Limb (tissue), 2 donors: ENCODE results near the gene CLEC16A.

Experiments
- DNase-seq, 2 donors: peaks; one replicate each; pipeline ENCODE4 v3.0.0-alpha.2; 2016; ENCODE audit errors: extremely low spot score in 2 of 2

CLEC16A gene

DNA sequence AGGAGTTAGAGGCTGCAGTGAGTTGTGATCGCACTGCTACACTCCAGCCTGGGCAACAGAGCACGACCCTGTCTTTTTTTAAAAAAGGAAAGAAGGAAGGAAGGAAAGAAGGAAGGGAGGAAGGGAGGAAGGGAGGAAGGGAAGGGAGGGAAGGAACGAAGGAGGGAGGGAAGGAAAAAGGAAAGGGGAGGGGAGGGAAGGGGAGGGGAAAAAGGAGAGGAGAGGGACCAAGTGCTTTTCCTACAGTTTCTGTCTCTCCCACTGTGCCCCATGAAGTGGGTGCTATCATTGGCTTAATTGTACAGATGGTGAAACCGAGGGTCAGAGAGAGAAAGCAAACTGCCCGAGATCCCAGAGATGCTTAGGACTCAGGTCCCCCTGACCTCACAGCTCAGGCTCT, 254.0 kb downstream of the CLEC16A start:
- no peak for DNase-seq

DNA sequence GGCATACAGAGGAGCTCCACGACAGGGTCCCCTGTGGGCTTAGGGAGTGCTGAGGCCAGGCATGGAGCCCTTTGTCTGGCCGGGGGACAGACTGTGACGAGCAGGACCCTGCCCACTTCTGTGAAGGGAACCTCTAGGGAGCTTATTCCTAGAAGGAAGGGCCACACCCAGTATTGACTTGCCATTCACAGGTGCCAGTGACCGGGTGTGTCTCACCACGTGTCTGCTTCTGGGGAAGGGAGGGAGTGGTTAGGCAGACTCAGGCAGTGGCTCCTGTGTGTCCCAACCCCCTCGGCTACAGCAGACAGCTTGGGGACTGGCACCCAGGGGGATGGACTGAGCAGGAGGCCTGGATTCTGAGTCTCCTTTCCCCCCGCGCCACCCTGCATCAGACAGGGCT, 254.5 kb downstream of the CLEC16A start:
- no peak for DNase-seq

DNA sequence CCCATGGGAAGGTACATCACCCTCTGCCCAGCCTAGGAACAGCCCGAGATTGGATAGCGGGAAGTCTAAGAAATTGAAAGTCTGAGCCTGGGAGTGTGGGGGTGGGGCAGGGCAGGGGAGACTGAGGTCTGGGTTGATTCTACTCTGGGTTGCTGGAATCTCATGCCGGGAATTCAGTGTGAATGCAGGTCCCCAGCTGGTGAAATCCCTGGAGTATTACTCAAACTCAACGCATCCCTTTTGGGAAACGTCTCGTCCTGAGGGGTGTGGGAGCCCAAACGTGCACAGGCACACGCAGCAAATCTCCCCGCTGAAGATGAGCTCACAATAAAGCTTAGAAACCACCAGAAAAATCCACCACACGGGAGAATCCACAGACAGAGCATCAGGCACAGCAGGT, 256.2 kb downstream of the CLEC16A start:
- DNase-seq = no peak

DNA sequence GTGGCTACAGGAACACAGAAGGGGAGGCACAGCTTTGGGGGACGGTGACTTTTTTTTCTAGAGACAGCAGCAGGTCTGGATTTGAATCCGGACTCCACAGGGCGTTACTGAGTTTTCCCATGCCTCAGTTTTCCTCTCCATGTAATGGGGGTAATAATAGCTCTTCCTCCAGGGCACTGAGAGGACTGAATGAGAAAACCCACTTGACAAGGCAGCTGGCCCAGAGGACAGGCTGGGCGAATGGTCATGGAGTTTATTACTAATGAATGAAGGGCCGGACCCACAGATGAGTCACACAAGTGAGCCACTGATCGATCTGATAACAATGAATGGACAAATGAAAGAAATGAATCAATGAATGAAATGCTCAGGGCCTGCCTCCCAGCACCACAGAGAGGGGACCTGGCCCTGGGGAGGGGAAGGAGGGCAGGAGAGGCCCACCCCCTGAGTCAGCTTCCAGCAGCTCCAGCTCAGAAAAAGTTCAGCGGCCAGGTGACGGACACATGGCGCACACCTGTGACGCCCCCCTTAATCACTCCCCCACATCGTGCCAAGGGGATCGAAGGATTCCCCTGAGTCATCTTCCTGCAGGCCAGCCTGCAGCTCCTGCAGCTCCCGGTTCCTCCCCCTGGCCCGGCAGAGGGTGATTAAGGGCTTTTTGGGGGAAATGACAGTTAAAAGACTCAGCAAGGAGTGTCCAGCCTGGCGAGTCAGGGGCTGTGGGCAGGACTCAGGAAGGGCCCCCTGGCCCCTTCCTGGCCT, 257.3 kb downstream of the CLEC16A start:
- no peak for DNase-seq

DNA sequence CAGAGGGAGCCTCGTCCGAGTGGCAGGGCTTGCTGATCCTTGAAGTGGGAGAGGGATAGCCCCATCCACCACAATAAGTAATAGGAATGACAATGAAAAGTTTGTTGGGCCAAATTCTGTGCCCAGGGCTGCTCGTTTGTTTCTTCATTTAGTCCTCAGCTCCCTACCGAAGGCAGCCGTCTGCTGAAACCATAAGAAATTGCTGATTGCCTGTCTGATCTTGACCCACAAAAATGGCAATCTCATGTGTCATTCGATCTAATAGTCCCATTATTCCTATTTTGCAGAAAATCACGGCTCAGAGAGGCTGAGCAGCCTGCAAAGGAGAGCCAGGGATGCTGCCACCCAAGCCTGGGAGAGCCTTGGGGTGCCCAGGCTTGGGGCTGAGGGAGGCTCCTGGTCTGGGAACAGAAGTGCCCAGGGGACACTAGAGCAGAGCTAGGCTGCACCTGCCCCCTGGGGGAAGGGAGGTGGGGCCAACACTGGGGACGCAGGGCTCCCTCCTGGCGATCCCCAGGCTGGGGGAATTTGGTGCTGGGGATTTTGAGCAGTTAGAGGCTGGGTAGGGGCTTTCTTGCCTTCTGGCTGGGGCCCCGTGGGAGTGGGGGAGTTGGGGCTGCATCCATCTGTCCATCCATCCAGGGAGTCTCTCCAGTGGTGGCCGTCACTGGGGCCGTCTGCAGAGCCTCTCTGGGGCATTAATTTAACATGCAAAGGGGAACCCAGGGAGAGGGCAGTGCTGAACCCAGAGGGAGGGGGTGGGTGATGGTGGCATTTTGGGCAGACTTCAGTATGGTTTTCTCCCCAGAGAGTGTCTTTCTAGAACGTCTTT, 258.1 kb downstream of the CLEC16A start:
- DNase-seq = no peak

DNA sequence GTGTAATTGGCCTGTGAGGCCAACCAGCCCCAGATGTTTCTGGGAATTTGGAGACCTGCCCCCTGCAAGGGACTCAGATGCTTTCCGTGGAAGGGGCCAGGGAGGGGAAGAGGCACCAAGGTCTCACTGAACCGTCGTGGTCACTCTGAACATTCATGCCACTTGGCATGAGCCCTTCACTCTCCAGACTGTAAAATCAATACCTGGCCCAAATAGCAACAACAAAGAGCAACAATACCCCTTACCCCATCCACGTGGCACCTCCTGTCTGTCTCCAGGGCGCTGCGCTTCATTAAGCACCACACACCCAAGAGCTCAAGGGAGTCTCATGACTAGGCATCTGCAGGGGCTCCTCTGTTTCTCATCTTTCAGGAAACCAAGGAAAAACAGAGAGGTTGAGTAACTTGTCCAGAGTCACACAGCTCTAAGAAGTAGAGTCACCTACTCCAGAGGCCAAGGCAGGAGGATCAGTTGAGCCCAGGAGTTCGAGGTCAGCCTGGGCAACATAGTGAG, 258.8 kb downstream of the CLEC16A start:
- DNase-seq = no peak

DNA sequence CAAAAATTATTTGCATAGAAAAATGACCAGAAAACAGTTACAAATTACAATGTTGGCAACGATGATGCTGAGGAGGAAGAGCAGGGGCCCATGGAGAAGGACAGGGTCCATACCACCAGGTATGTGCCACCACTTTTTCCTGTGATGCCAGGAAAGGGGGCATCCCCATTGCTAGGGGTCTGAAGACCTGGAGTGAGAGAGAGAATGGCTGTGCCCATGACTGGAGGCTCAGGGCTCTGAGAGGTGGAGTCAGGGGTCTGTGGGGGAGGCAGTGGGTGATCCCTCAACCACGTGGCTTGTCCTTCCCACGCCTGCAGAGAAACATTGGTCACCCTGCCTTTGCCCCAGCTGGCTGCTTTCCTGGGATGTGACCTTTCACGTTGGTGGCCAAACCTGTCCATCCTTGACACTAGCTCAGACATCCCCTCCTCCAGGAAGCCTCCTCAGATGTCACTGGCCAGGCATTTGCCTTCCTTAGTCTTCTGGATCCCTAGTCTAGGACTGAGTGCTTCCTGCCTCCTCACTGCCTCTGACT, 260.2 kb downstream of the CLEC16A start:
- DNase-seq = no peak

DNA sequence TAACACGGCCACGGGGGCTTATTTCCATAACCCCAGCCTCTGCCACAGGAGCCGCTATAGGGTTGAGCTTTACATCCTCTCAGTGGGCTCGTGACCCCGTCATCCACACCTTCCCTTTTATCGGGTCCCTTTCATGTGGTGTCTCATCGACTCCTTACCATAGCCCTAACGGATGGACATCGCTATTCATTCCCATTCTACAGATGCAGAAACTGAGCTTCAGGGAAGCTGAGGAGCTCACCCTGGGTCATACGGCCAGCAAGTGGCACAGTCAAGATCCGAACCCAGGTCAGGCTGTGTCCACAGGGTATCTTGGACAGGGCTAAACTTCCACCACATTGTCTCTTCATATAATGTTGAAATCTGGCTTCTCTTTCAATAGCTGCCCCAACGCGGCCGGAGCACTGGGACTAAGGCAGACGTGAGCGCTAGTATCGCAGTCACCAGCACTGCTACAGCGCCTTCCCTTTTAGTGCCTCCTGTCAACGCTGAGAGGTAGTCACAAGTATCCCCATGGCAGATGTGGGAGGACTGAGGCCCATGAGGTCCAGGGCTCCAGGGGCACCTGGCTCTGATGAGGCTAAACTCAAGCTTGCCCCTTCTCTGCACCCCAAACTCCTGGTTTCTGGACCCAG, 260.8 kb downstream of the CLEC16A start:
- DNase-seq = no peak

DNA sequence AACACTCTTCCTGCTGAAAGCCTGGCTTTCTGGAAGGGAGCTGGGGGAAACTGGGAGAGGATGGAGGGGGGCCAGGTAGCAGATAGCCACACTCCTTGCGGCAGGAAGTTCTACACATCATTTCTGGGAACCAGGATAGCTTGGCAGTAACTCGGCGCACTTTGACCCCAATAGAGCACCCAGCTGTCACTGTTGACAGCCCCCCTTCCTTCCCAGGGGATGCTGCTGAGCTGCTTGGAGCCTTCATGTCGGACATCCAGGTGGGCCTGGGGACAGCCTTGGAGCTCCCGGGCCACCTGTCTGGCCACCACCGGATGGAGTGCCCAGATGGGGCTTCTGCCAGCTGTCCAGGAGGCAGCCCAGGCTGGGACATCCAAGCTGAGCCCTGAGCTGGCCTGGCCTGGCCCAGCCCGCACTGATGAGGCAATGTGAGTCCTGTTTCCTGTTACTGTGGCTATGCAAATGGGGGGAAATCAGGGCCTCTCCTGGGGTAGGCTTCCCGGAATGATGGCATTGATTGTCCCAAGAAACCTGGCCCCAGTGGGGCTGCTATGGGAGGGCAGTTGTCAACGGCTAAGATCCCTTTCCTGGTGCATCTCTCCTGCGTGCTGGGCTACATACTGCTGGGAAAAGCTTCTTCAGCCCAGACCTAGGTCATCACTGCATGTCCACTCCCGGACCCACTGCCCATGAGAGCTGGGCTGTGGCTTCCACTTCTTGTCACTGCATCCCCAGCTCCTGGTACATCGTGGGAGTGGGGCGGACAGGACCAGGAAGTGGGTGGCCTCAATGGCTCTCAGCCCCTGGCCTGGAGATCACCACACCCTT, 261.6 kb downstream of the CLEC16A start:
- DNase-seq = no peak

DNA sequence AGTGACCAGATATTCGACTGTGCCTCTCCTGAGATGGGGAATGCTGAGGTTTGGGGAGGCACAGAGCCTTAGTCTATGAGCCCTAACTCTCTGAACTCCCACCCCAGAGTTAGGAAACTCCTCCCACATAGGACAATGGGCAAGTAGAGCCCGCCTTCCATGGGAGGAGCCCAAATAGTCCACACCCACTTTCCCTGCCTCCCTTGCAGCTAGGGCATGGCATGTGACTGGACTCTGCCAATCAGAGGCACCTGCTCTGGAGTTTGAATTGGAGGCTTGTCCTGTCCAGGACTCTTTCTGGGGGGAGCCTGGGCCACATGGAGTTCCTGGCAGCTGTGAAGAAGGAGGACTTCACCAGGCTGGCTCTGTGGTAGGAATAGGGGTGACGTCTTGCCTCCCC, 263.3 kb downstream of the CLEC16A start:
- DNase-seq = no peak

DNA sequence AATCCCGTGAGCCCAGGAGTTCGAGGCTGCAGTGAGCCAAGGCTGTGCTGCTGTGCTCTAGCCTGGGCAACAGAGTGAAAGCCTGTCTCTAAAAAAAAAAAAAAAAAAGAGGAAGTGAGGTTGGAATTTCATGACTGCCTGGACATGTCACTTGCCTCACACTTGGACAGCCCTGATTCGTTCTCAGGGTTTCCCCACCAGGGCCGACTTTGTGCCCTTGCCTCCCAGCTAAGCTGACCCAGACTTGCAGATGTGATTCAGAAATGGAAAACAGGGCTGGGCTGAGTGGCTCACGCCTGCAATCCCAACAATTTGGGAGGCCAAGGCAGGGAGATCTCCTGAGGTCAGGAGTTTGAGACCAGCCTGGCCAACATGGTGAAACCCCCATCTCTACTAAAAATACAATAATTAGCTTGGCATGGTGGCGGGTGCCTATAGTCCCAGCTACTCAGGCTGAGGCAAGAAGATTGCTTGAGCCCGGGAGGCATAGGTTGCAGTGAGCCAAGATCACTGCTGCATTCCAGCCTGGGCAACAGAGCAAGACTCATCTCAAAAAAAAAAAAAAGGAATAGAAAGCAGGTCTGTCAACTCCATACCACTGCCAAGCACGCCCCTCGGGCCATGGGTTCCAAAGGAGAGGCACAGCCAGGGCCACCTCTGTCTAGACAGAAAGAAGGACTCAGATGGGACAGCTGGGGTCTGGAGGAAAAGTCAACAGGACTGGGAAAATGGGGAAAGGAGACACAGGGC, 264.7 kb downstream of the CLEC16A start:
- no peak for DNase-seq

DNA sequence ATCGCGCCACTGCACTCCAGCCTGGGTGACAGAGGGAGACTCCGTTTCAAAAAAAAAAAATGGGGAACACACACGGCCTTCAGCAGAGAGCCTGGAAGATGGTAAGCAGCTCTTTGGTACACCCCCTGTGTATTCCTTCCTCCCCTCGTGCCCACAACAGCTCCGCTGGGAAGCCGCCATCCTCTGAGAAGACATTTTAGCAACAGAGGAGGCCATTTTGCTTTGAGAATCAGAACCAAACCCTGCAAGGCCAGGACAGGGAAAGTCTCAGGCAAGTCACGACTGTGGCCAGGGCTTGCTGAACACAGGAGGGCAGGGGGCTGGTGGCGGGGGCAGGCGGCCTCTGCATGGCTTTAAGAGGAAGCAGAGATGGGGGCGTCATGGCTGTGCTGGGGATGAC, 265.9 kb downstream of the CLEC16A start:
- no peak for DNase-seq

DNA sequence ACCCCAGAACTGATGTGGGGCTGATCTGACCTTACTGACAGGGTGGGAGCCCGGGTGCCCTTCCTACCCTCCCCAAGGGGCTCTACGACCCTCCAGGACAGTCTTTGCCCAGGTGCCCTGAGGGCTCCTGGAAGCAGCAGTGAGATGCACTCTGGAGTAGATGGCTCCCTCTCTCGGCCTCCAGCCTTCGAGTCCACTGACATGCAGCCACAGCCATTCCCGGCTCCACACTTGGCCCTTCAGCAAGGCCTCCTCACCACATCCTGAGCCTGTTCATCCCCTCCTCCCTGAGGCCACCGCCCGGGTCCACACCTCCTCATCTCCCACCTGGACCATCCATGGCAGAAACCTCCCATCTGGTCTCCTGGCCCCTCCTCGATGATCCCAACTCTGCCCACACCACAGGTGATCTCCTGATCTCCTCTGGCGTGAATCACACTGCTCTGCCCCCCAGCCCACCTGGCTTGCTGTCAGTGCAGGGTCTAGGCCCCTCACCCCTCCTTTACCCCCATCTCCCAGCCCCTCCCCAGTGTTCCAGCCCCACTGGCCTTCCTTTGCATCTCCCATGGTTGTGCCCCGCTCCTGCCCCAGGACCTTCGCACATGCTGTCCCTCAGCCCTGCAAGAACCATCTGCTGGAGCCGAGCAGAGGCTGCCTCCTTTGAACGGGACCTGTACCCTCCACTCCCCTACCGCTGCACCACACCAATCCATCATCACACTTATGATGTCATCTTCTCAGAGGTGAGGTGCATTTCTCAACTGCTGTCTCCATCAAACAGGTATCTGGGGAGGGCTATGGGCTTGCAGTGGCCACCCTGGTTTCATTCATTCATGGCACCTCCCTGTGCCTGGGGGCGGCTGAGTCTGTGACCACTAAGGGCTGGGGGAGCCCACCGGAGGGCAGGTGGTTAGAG, 267.0 kb downstream of the CLEC16A start:
- DNase-seq = no peak

DNA sequence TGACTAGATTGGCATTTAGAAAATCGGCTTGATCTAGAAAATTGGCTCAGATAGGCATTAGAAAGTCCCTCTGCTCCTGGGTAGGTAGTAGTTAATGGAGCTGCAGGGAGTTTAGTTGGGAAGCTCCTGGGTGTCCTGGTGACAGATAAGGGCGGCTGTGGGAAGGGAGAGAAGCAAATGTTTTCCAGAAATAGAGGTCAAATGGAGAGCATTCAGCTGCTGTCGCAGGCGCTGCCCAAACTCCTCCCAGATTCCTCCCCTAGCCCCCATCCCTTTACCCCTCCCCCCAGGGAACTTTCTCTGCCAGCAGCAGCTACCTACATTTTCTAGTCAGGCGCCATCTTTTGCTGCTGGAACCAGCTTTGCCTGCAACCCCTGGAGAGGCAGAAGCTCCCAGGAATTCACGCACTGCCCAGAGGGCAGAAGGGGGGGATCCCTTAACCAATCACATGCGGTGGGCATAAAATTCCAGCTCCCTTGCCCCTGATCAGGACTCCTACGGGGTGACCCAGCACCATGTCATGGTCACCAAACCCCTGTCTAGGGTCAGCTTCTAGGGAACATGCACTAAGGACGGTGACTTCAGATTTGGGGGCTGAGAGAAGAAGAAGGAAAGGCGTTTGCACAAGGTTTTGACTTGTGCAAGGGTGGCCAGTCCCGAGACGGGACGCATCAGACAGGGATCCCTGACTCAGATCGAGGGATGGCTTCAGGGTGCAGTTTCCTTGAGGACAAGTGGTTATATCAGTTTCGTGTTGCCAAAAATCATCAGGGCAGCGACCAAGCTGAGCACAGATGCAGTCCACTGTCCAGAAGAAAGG, 267.8 kb downstream of the CLEC16A start:
- DNase-seq = peak in 1 of 2 donors; percentile 47

DNA sequence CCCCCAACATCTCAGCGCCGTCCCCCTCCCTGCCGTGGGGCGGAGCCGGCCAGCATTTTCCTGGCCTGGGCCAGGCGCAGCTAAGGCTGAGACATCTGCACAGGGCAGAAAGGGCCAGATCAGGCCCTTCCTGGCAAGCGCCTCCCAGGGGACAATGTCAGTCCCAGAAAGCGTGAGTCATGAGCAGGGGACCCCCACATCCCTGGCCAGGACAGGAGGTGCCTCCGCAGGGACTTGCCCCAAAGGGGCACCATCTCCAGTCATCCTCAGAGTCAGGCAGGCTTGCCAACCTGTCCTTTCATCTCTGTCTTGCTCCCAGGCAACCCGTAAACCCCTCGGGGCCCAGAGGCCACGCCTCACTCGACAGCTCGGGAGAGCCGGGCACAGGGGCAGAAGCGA, 268.4 kb downstream of the CLEC16A start:
- DNase-seq = no peak

DNA sequence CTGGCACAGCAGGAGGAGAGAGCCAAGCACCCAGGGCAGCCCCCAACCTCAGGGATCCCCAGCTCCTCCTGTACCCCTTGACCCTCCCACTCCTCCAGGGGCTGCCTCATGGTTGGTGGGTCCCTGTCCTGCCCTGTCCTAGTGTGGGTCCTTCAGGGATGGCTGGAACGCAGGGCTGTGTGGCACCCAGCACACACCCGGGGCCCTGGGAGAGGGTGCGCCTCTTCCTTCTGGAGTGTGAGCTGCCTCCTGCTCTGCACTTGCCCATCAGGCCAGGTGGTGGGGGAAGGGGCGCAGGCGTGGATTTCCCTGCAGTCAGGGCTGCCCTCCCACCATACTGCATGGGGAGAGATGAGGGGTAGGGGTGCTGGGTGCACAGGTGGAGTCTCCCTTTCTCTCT, 269.0 kb downstream of the CLEC16A start:
- DNase-seq = no peak

DNA sequence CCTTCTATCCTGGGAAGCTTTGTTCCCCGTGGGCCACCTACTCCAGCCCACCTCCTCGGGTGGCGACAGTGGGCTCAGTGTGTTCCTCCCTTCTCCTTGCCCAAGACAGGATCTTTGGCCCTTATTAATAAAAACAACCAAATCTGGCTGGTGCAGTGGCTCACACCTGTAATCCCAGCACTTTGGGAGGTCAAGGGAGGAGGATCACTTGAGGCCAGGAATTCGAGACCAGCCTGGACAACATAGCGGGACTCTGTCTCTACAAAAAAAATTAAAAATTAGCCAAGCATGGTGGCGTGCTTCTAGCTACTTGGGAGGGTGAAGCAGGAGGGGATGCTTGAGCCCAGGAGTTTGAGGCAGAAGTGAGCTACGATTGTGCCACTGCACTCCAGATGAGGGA, 269.4 kb downstream of the CLEC16A start:
- no peak for DNase-seq

DNA sequence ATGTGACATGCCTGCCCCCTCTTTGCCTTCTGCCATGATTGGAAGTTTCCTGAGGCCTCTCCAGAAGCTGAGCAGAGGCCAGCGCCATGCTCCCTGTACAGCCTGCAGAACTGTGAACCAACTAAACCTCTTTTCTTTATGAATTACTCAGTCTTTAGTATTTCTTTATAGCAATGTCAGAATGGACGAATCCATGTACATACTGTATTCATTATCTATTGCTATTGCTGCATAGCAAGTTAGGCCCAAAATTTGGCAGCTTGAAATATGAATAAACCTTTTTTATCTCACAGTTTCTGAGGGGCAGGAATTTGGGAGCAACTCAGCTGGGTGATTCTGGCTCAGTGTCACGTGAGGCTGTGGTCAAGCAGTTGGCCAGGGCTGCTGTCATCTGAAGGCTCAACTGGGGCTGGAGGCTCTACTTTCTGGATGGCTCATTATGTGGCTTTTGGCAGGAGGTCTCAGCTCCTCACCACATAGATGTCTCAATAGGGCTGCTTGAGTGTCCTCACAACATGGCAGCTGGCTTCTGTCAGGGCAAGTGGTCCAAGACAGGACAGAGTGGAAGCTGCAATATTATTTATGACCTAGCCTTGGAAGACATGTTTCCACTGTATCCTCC, 271.7 kb downstream of the CLEC16A start:
- DNase-seq = no peak
